ENCODE data around the gene PRR36.

Gene PRR36

DNA sequence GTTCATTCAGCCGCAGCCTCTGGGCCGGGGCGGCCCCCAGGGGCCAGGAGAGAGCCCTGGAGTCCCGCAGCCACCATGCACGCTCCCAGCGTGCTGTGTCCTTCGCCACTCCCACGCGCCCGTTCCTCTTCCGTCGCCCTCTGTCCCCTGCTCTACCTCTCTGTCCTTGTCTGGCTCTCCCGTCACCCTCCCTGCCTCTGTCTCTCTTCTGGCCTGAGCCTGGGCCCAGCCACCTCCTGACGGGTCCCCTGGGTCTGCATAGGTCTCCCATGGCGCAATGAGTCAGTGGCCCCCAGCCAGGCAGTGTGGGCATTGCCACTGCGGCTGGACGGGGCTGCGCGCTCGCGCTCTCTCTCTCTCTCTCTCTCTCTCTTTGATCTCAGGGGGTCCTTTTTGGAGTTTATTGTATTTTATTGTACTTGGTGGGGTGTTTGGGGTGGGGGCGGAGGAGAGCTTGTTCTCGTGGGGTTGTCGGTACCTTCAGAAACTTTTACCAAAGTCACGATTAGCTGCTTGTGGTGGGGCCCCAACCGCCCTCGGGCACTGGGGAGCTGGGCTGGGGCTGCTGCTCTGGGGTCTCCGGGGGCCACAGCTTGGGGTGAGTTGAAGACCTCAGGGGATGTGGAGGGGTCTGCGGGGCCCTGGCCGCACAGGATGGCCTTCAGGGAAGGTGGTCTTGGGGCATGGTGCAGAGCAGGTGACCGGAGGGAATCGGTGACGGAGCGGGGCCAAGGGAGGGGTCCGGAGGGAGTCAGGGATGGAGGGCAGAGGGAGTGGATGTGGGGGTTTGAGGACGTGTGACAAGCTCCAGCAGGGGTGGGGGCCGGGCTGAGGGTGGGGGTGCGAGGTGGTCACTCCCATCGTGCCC is 38.7 kb upstream of the PRR36 start:
- DNase-seq, result no peak

DNA sequence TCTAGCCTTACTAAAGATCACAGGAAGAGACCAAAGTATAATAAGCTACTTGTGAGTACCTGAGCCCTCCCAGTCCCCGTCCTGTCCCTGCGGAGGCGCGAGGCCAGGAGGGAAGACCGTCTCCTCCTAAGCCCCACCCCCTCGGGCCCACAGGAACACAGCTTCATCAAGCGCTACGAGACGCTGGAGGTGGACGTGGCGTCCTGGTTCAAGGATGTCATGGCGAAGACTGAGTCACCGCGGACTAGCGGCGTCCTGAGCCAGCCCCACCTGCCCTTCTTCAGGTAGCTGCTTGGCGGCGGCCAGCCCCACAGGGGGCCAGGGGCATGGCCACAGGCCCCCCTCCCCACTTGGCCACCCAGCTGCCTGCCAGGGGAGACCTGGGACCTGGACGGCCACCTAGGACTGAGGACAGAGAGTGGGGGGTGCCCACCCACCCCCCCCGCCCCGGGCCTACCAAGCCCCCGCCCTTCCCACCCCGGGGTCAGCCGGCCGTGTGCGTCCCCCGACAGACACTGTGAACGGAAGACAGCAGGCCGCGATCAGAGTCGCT is 38.0 kb upstream of the PRR36 start:
- no peak for DNase-seq

DNA sequence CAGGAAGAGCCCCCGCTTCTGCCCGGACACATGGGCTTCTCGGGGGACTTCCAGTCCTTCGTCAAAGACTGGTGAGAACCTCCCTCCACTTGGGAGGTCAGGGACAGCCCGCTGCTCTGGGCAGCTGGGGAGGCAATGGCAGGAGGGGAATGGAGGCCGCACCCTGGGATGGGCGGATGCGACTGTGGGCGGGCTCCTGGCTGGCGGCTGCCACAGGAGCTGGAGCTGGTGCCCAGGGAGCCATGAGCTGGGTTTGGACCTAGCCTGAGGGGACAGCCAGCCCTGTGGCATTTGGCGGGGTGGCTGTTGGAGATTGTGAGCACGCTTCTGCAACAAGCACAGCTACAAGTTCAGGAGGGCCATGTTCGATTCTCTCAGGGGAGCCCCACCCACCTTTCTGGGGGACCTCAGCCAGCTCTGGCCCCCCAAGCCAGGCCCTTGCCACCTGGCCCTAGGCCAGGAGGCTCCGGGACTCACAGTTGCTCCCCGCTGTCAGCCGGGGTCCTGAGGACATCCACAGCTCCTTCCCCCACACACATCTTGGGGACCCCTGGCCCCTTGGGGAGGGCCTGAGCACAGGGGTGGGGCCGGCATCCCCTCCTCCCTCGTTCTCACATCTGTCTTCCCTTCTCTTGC is 37.4 kb upstream of the PRR36 start:
- DNase-seq, result no peak

DNA sequence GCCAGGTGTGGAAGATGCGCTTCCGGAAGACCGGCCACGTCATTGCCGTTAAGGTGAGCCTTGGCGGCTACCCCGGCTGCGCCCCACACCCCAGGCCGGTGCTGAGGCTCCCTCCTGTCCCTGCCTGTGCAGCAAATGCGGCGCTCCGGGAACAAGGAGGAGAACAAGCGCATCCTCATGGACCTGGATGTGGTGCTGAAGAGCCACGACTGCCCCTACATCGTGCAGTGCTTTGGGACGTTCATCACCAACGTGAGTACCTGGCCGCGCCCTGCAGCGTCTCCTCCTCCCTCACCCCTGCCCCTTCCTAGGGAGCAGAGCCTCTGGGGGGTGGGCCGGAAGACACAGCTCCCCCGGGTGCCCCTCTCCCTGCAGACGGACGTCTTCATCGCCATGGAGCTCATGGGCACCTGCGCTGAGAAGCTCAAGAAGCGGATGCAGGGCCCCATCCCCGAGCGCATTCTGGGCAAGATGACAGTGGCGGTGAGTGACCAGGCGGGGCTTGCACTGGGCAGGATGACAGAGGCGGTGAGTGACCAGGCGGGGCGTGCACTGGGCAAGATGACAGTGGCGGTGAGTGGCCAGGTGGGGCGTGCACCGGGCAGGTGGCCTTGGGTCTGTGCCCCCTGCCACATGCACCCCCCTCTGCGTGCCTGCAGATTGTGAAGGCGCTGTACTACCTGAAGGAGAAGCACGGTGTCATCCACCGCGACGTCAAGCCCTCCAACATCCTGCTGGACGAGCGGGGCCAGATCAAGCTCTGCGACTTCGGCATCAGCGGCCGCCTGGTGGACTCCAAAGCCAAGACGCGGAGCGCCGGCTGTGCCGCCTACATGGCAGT is 36.4 kb upstream of the PRR36 start:
- DNase-seq, result no peak

DNA sequence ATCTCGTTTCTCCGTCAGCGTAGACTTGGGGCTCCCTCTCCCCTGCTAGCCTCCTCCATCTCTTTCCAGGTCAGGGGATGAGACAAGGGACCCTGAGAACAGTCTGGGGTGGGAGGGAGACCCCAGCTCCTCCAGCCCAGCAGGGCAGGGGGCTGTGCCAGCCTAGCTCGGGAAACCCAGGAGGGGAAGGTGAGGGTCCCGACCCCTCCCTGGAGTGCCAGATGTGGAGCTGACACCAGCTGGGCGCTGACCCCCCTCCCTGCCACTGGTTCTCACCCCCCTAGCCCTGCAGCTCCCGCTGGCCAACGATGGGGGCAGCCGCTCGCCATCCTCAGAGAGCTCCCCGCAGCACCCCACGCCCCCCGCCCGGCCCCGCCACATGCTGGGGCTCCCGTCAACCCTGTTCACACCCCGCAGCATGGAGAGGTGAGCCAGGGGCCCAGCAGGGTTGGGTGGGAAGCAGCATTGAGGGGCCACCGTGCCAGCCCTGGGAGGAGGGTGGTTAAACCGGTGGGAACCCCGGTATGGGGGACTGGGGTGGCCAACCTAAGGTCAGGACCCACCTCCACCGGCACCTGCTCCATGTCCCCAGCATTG is 35.4 kb upstream of the PRR36 start:
- DNase-seq, result no peak

DNA sequence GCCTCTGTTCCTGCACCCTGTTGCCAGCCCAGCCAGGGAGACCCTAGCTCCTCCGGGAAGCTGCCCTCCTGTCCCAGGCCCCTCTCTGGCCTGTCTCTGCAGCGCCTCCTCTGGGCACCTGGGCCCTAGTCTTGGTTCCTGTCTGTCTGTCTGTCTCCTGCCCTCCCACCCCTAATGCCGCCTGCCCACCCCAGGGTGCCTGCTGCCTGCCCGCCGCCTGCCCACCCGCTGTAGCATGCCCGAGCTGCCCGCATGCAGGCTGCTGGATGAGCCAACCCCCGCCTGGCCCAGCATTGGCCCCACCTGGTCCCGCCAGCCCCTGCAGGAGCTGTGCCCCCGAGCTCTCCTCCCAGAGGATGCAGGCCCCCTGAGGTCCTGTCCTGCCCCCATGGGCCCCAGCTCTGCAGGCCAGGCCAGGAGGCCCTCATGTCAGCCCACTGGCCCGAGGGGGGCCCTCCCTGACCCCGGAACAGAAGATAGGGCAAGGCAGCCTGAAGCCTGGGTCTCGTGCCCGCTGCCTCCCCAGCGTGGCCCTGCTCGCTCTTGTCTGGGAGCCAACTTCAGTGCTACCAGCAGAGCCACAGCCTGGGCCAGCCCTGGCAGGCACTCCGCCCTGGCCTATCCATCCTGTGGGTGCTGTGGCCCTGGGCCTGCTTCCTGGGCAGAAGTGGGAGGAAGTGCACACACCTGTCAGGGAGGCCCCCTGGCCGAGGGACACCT is 34.7 kb upstream of the PRR36 start:
- DNase-seq, result no peak

DNA sequence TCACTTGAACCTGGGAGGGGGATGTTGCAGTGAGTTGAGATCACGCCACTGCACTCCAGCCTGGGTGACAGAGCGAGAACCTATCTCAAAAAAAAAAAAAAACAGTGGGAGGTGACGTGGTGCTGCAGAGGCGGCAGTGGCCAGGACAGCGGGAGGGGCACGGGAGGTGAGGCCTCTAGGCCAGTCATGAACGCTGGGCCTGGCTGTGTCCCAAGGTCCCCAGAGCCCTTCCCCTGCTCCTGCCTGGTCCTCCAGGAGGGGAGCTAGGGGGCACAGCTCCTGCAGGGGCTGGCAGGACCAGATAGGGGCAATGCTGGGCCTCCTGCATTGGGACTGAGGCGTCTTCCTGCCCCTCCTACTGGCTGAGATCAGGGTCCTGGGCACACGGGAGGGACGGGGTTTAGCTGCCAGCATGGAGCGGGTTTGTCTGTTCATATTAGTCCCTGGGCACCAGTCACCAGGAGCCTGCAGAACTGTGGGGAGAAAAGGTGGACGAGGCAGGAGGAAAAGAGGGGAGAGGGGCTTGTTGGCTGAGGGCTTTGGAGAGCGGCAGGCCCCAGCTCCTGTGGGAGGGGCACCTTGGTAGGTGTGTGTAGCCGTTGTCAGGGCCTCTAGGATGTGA is 34.0 kb upstream of the PRR36 start:
- no peak for DNase-seq

DNA sequence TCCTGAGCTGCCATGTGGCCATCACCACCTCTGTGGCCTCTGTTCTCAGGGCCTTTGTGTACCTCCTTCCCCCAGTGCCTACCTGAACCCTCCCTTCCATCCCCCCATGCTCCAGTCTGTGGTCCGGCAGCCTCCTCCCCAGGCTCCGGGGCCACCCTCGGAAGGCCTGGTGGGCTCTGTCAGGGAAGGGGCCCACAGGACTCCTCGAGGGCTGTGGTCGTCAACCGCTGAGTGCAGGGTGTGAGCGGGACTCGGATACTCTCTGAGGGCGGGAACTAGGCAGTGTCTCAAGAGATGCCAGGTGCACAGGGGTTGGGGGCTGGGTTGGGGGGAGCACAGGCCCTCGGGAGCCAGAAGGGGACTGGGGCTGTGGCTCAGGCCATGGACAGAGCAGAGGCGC is 33.4 kb upstream of the PRR36 start:
- DNase-seq, result no peak

DNA sequence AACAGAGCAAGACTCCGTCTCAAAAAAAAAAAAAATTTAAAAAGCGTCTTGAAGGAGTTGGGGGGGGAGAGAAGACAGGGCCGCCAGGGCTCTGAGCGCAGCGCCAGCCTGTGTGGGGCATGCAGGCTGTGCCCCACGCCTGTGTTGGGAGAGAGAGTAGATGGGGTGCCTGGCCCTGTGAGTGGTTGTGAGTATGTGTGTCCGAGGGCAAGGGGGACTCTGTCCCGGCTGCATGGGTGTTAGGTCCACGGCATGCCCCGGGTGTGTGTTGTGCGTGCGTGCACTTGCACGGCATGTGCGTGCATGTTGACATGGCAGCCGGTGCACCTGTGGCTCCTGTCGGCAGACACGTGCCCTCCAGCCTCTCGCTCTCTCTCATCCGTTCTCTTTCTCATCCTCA is 32.9 kb upstream of the PRR36 start:
- no peak for DNase-seq

DNA sequence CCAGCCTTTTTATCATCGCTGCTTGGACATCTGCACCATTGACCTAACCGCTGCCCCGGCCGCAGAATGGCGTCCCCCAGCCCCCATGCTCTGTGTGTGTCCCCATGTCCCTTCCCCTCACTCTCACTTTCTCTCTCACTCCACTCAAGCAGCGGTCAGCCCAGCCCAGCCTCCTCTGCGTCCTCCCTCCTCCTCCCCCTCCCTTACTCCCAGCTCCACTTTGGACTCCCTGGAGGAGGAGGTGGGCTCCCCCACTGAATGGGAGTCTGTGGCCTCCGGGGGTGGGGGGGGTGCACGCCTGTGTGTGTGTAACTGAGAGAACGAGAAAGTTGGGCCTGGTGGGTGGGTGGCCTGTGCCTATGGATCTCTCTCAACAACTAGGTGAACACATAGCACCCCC is 31.7 kb upstream of the PRR36 start:
- DNase-seq, result no peak

DNA sequence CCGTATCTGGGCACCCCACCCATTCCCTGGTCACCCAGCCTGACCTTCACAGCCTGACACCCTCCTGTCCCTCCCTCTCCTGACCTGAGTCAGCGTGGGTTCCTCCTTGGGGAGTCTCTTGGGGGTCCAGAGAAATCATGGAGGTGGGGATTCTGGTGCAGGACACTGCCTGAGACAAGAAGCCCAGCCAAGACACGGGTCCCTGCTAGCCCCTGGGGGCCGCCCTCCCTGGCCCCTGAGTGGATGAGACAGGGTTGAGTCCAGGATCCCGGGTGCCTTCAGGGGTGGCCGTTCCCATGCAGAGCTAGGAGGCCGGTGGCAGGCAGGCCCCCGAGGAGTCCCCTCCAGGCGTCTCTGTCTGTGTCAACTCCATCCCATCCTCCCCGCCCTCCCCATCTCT is 31.1 kb upstream of the PRR36 start:
- no peak for DNase-seq

DNA sequence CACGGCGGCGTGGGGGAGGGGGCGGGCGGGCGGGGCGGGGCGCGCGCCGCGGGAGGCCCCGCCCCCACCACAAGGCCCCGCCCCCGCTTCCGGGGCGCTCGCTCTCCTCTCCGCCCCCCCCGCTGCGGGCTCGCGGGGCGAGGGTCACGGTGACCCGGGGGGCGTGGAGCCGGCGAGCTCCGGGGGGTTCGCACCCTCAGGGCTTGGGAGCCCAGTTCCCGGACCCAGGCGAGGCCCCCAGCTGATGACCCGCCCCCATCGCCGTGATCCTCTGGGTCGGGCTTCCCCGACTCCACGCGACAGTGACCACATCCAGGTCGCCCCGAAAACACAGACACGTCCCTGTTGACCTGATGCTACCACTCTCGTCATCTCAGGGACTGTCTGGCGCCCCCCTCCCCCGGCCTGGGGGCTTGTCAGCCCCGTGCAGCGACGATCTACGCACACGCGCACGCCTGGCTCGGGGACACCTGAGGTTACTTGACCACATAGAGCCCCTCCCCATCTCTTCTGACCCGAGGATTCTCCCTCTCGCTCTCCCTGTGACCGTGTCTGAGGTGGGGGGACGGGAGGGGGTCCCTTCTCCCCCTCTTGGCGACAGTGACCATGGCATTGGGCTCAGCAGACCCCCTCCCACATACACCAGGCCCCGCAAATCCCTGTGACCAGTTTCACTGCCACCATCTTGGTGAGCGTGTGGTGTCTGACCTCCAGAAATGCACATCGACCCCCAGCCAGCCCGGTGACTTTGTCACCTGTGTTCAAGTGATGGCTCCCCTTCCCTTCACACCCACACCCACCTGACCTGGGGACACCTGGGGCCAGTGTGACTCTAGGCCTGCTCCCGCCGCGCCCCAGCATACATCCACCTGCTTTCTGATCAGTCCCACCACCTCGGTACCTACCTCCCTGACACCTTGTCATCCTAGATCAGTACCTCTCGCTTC is 30.2 kb upstream of the PRR36 start:
- peak; percentile 36 for DNase-seq

DNA sequence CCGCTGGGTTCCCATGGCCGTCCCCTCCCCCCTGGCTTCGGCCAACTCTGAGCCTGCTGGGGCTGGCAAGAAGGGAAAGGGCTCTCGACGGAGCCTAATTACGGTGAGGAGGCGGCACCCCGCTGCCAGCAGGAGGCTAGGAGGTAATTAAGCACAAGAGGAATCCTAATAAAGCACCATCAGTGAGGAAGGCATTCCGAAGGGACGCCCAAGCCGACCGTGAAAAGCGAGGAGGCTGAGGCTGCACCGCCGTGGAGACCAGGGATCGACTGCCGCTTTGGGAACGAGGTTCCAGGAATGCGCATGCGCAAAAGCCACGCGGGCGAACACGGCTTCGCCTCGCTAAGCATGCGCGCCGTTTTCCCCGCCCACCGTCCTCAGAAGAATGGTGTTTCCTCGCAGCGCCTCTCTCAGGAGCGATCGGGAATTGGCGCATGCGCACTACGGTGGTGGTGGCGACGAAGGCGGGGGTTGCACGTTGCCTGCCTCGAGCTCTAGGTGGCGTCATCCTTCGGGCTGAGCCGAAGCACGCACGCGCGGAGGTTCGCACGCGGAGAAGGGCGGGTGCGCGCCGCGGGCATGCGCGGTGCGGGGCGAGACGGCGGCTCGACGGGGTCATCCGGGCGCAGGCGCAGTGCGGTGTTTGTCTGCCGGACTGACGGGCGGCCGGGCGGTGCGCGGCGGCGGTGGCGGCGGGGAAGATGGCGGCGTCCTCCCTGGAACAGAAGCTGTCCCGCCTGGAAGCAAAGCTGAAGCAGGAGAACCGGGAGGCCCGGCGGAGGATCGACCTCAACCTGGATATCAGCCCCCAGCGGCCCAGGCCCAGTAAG is 29.3 kb upstream of the PRR36 start, which contains the start of gene MAP2K7:
Gene MAP2K7, plus strand, starts transcription at position 634 of the 830 bp plus-strand sequence. Its CDS starts 68 bp downstream, at position 702.
- DNase-seq, result peak; percentile 98

DNA sequence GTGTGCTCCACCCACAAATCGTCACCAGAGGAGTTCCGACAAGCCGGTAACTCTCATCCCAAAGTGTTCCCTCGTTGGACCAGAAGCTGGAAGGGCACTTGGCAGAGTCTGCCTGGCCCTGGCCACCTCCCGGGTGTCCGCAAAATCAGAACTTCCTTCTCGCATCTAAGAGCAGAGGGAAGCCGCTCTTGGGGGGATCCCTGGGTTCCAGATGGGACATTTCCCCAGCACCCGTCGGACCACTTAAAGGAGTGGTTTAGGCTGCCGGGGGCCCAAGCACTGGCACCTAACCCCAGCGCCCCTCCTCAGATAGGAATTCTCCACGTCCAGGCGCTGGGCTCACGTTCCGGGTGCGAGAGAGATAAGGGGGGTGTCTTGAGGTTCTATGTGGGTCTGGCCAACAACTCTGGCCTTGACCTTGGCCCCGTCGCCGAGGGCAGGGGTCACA is 28.6 kb upstream of the PRR36 start:
- no peak for DNase-seq

DNA sequence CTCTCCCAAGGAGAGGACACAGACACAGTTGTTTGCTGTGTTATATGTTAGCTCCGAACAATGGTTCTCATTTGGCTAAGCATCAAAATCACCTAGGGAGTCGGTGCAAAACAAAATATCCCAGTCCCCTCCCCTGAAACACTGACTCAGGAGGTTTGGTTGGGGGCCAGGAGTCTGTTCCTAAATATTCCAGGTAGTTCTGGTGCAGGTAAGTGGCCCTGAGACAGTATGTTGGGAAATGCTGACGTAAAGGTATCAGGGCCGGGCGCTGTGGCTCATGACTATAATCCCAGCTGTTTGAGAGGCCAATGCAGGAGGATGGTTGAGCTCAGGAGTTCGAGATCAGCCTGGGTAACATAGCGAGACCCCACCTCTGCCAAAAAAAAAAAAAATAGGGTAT is 27.1 kb upstream of the PRR36 start:
- DNase-seq, result no peak

DNA sequence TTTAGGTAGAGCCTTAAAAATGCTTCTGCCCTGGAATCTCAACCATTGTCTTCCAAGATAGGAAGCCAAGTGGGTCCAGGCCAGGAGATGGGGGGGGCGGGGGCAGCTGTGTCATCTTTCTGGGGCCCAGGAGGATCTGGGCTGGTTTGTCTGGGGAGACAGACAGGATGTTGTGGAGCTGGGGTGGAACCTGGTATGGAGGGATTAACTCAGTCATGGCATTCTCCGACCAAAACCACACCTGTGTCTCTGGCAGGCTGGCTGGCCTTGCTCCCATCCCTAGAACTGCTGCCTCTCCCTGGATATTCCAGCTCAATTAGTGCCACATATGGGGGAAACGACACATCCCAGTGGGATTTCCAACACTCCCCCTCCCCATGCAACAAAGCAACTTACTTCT is 26.7 kb upstream of the PRR36 start:
- DNase-seq, result no peak

DNA sequence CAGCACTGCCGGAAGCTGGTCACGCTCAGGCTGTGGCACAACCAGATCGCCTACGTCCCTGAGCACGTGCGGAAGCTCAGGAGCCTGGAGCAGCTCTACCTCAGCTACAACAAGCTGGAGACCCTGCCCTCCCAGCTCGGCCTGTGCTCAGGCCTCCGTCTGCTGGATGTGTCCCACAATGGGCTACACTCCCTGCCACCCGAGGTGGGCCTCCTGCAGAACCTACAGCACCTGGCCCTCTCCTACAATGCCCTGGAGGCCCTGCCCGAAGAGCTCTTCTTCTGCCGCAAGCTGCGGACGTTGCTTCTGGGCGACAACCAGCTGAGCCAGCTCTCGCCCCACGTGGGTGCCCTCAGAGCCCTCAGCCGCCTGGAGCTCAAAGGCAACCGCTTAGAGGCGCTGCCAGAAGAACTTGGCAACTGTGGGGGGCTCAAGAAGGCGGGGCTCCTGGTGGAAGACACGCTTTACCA is 26.2 kb upstream of the PRR36 start:
- no peak for DNase-seq

DNA sequence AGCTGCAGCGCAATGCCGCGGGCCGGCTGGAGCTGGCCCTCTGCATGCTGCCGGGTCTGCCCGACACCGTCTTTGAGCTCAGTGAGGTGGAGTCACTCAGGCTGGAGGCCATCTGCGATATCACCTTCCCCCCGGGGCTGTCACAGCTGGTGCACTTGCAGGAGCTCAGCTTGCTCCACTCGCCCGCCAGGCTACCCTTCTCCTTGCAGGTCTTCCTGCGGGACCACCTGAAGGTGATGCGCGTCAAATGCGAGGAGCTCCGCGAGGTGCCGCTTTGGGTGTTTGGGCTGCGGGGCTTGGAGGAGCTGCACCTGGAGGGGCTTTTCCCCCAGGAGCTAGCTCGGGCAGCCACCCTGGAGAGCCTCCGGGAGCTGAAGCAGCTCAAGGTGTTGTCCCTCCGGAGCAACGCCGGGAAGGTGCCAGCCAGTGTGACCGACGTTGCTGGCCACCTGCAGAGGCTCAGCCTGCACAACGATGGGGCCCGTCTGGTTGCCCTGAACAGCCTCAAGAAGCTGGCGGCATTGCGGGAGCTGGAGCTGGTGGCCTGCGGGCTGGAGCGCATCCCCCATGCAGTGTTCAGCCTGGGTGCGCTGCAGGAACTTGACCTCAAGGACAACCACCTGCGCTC is 25.7 kb upstream of the PRR36 start:
- no peak for DNase-seq

DNA sequence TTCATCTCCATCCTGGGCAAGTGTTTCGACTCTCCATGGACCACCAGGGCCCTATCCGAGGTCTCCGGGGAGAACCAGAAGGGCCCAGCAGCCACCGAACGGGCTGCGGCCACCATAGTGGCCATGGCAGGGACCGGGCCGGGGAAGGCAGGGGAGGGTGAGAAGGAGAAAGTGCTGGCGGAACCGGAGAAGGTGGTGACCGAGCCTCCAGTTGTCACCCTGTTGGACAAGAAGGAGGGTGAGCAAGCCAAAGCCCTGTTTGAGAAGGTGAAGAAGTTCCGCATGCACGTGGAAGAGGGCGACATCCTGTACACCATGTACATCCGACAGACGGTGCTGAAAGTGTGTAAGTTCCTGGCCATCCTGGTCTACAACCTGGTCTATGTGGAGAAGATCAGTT is 24.8 kb upstream of the PRR36 start:
- DNase-seq, result no peak

Measured in NCI-H774 (cell line).